B cell (primary cell): ENCODE data around the gene PPBP. TPM values are rescaled to one million over a fixed set of nuclear protein-coding genes. Genes with fewer than 3 reads are reported as not detected.

Source experiments
- ATAC-seq: fragments of 200-7000 bp; cut with Tn5 transposase; one replicate; pipeline ENCODE4 v1.10.0; 2021; ENCODE audit warnings: low read depth, mild to moderate bottlenecking, moderate number of reproducible peaks, moderate library complexity
- CTCF ChIA-PET: fragments of 350-600 bp; sonication (Branson Sonifier 250); formaldehyde crosslinking; loops from one replicate; lab custom pipeline; 2021; ENCODE audit warnings: antibody characterized with exemption, inconsistent platforms; lab: Charles Lee
- POLR2A ChIA-PET: fragments of 350-600 bp; sonication (Branson Sonifier 250); formaldehyde crosslinking; loops from one replicate; lab custom pipeline; 2021; ENCODE audit warnings: antibody characterized with exemption; lab: Charles Lee
- DNase-seq: peaks from one replicate; pipeline ENCODE4 v3.0.0; 2013
- H2AFZ ChIP-seq: 2 replicates; pipeline ENCODE4 v1.6.1; 2012; ENCODE audit warnings: mild to moderate bottlenecking, low read depth, low read length; ENCODE audit not compliant: insufficient read depth, poor library complexity, severe bottlenecking
- H3K27ac ChIP-seq, 2 donors: 1 replicate in 1 of 2; 2 replicates in 1 of 2; pipeline ENCODE4 v1.5.1; 2012 to 2013; ENCODE audit warnings: low read length in 2 of 2, mild to moderate bottlenecking in 2 of 2, moderate library complexity in 1 of 2
- H3K27me3 ChIP-seq, 4 experiments: fragments of 200-600 bp in 1 of 4; sonication (generic) in 1 of 4; replicated peaks in 1 of 4; 1 replicate in 2 of 4; 2 replicates in 2 of 4; pipeline versions ENCODE4 v1.6.1 to v1.7.0; 2013 to 2016; ENCODE audit warnings: low read length in 3 of 4, mild to moderate bottlenecking in 2 of 4, mixed read lengths in 1 of 4, moderate library complexity in 1 of 4; ENCODE audit not compliant: insufficient read depth in 4 of 4, control insufficient read depth in 3 of 4; ENCODE audit errors: control extremely low read depth in 1 of 4
- H3K36me3 ChIP-seq, 2 experiments: replicated peaks in 1 of 2; 1 replicate in 1 of 2; 2 replicates in 1 of 2; pipeline versions ENCODE4 v1.6.1 to v1.7.1; 2013; ENCODE audit warnings: low read length in 1 of 2; ENCODE audit not compliant: insufficient read depth in 2 of 2, control insufficient read depth in 1 of 2; ENCODE audit errors: control extremely low read depth in 1 of 2, extremely low read depth in 1 of 2
- H3K4me1 ChIP-seq, 2 donors: fragments of 200-600 bp in 1 of 2; sonication (generic) in 1 of 2; 1 replicate in 1 of 2; 2 replicates in 1 of 2; pipeline versions ENCODE4 v1.5.1 to v1.6.1; 2013 to 2017; ENCODE audit warnings: low read length in 2 of 2; ENCODE audit not compliant: control insufficient read depth in 2 of 2, insufficient read depth in 2 of 2
- H3K4me2 ChIP-seq: replicated peaks from 2 replicates; pipeline ENCODE3; 2012; ENCODE audit warnings: mild to moderate bottlenecking, low read depth, low read length; ENCODE audit not compliant: poor library complexity, severe bottlenecking
- H3K4me3 ChIP-seq, 5 experiments: fragments of 200-600 bp in 1 of 5; sonication (generic) in 1 of 5; 1 replicate in 3 of 5; 2 replicates in 2 of 5; pipeline versions ENCODE4 v1.5.1 to v1.7.0; 2011 to 2016; ENCODE audit warnings: low read length in 4 of 5, mild to moderate bottlenecking in 4 of 5, low read depth in 2 of 5, control low read depth in 1 of 5, moderate library complexity in 1 of 5; ENCODE audit not compliant: insufficient read depth in 1 of 5; ENCODE audit errors: control extremely low read depth in 1 of 5, extremely low read depth in 1 of 5
- H3K79me2 ChIP-seq: fragments of 200-600 bp; sonication (generic); one replicate; pipeline ENCODE4 v1.6.0; 2016; ENCODE audit warnings: low read length; ENCODE audit not compliant: control insufficient read depth, insufficient read depth
- H3K9ac ChIP-seq: fragments of 200-600 bp; sonication (generic); 2 replicates; pipeline ENCODE4 v1.6.1; 2017; ENCODE audit warnings: mild to moderate bottlenecking, low read length, moderate library complexity
- H3K9me3 ChIP-seq, 3 donors: one replicate each; pipeline versions ENCODE4 v1.6.1 to v1.7.1; 2013; ENCODE audit warnings: low read length in 2 of 3; ENCODE audit not compliant: control insufficient read depth in 2 of 3, insufficient read depth in 1 of 3; ENCODE audit errors: control extremely low read depth in 1 of 3
- H4K20me1 ChIP-seq: 2 replicates; pipeline ENCODE4 v1.6.0; 2012; ENCODE audit warnings: mild to moderate bottlenecking, low read length; ENCODE audit not compliant: insufficient read depth, control insufficient read depth, poor library complexity, severe bottlenecking
- H3K27ac Mint-ChIP-seq: one replicate; pipeline ENCODE4 v1.8.0; 2021; ENCODE audit warnings: mixed read lengths
- H3K27me3 Mint-ChIP-seq: one replicate; pipeline ENCODE4 v1.8.0; 2021; ENCODE audit warnings: mixed read lengths
- H3K4me1 Mint-ChIP-seq: one replicate; pipeline ENCODE4 v1.8.0; 2021; ENCODE audit warnings: mixed read lengths
- H3K4me3 Mint-ChIP-seq: one replicate; pipeline ENCODE4 v1.8.0; 2021; ENCODE audit warnings: mixed read lengths
- H3K9me3 Mint-ChIP-seq: one replicate; pipeline ENCODE4 v1.8.0; 2022; ENCODE audit warnings: mixed read lengths; ENCODE audit not compliant: insufficient read depth
- EZH2 ChIP-seq: IDR thresholded peaks from 2 replicates; pipeline ENCODE4 v1.6.1; 2012; ENCODE audit warnings: borderline replicate concordance, low read depth, mild to moderate bottlenecking, moderate library complexity, low read length; ENCODE audit not compliant: insufficient read depth, poor library complexity, severe bottlenecking
- intact Hi-C: fragments of 100-400 bp; cut with micrococcal nuclease; formaldehyde crosslinking; loops from one replicate; pipeline ENCODE4 v1.10.0; 2022
- polyA plus RNA-seq: library from polyadenylated mRNA; depleted of rRNA; stranded (reverse); fragments of >200 nt; gene quantifications from 2 replicates; pipeline ENCODE4 v1.2.3, GENCODE V29; 2012
- small RNA-seq: library from RNA; depleted of rRNA; stranded (forward); fragments of <200 nt; gene quantifications from one replicate; pipeline ENCODE3, GENCODE V24; 2012; ENCODE audit warnings: low replicate concordance, low read depth; ENCODE audit not compliant: insufficient read length
- total RNA-seq, 2 donors: library from RNA; stranded (reverse); fragments of 120-200 nt in 1 of 2; gene quantifications; 1 replicate in 1 of 2; 2 replicates in 1 of 2; pipeline versions ENCODE4 v1.2.3 to v1.2.4, GENCODE V29; 2013 to 2022
- TF ChIP-seq, protein P1 (sequence below): fragments of 200-600 bp; IDR thresholded peaks from one replicate; pipeline ENCODE4 v1.8.0; 2022; ENCODE audit warnings: antibody characterized with exemption, mild to moderate bottlenecking

Gene PPBP
- total and polyA plus RNA-seq, 2 donors (not counting 1 experiment from before 2014, with no cell fraction given), result 0.42 to 0.43 TPM

GRCh38 chr4:73936969-73937368, 51.0 kb downstream of the PPBP start:
- Histone ChIP-seq H3K79me2 (no peaks in the 10 kb centered on the region), H2AFZ (no peak overlapping the region), H3K27ac (no peak overlapping the region), H3K4me2 (no peak overlapping the region), H3K4me1 (no peaks in the 10 kb centered on the region), H3K9me3 (no peaks in the 10 kb centered on the region), H3K9ac (no peak overlapping the region), H3K4me3 (no peak overlapping the region), H3K27me3 (no peaks in the 10 kb centered on the region), H4K20me1 (no peaks in the 10 kb centered on the region), H3K36me3 (no peaks in the 10 kb centered on the region)
- intact Hi-C loops, result no loop called here
- ATAC-seq (no peak), DNase-seq (no peak)
- ChIA-PET CTCF (no interaction called here), POLR2A (no interaction called here)
- Mint-ChIP-seq H3K27ac (no peak overlapping the region), H3K9me3 (no peaks in the 10 kb centered on the region), H3K27me3 (peaks cover 8% of the 10 kb centered on the region), H3K4me1 (no peaks in the 10 kb centered on the region), H3K4me3 (no peak overlapping the region)
- no peak for TF ChIP-seq EZH2
- TF ChIP-seq, protein P1, sequence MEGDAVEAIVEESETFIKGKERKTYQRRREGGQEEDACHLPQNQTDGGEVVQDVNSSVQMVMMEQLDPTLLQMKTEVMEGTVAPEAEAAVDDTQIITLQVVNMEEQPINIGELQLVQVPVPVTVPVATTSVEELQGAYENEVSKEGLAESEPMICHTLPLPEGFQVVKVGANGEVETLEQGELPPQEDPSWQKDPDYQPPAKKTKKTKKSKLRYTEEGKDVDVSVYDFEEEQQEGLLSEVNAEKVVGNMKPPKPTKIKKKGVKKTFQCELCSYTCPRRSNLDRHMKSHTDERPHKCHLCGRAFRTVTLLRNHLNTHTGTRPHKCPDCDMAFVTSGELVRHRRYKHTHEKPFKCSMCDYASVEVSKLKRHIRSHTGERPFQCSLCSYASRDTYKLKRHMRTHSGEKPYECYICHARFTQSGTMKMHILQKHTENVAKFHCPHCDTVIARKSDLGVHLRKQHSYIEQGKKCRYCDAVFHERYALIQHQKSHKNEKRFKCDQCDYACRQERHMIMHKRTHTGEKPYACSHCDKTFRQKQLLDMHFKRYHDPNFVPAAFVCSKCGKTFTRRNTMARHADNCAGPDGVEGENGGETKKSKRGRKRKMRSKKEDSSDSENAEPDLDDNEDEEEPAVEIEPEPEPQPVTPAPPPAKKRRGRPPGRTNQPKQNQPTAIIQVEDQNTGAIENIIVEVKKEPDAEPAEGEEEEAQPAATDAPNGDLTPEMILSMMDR, result no peak

Small RNA genes within 50 kb of the gene (small RNA-seq; reads per million reads assigned to genes)
- gene RN7SL218P, result not detected

Other genes with a start within 250 kb of the PPBP start
- gene CXCL8, start 247.6 kb downstream of the PPBP start, total RNA-seq, result 0.32 and 1.7 TPM in 2 replicates
- 3.0 and 7.5 TPM in 2 replicates for gene CXCL8, start 247.6 kb downstream of the PPBP start, polyA plus RNA-seq
- not detected in 2 replicates for gene CXCL6, start 151.5 kb downstream of the PPBP start, total RNA-seq
- gene CXCL6, start 151.5 kb downstream of the PPBP start, polyA plus RNA-seq, result not detected in 2 replicates
- not detected in 2 replicates for gene PF4V1, start 134.9 kb downstream of the PPBP start, total RNA-seq
- gene PF4V1, start 134.9 kb downstream of the PPBP start, polyA plus RNA-seq, result 2.0 TPM in 1 of 2 replicates, not detected in the other
- not detected in 2 replicates for gene CXCL1, start 118.8 kb downstream of the PPBP start, total RNA-seq
- gene CXCL1, start 118.8 kb downstream of the PPBP start, polyA plus RNA-seq, result 0.24 TPM in 1 of 2 replicates, not detected in the other
- gene PF4, start 6.2 kb downstream of the PPBP start, total RNA-seq, result 0.56 and 0.69 TPM in 2 replicates
- 1.8 and 6.4 TPM in 2 replicates for gene PF4, start 6.2 kb downstream of the PPBP start, polyA plus RNA-seq
- gene CXCL5, start 10.5 kb upstream of the PPBP start, total RNA-seq, result not detected in 2 replicates
- gene CXCL5, start 10.5 kb upstream of the PPBP start, polyA plus RNA-seq, result 0.17 TPM in 1 of 2 replicates, not detected in the other
- not detected in 2 replicates for gene CXCL3, start 50.5 kb upstream of the PPBP start, total RNA-seq
- gene CXCL3, start 50.5 kb upstream of the PPBP start, polyA plus RNA-seq, result 0.39 TPM in 1 of 2 replicates, not detected in the other
- 0.58 TPM in 1 of 2 replicates, not detected in the other for gene CXCL2, start 111.0 kb upstream of the PPBP start, total RNA-seq
- 0.40 and 0.42 TPM in 2 replicates for gene CXCL2, start 111.0 kb upstream of the PPBP start, polyA plus RNA-seq
- gene MTHFD2L, start 169.9 kb upstream of the PPBP start, total RNA-seq, result 12.6 and 13.3 TPM in 2 replicates
- 5.5 and 14.0 TPM in 2 replicates for gene MTHFD2L, start 169.9 kb upstream of the PPBP start, polyA plus RNA-seq